Endothelial cell of hepatic sinusoid (primary cell): Measurements from ENCODE around the gene LRRC14B.

Source experiments
- in situ Hi-C: cut with HindIII; loops from 2 replicates; pipeline ENCODE4 v1.10.0; 2017; ENCODE audit warnings: low sequenced_read_pairs

LRRC14B gene

DNA sequence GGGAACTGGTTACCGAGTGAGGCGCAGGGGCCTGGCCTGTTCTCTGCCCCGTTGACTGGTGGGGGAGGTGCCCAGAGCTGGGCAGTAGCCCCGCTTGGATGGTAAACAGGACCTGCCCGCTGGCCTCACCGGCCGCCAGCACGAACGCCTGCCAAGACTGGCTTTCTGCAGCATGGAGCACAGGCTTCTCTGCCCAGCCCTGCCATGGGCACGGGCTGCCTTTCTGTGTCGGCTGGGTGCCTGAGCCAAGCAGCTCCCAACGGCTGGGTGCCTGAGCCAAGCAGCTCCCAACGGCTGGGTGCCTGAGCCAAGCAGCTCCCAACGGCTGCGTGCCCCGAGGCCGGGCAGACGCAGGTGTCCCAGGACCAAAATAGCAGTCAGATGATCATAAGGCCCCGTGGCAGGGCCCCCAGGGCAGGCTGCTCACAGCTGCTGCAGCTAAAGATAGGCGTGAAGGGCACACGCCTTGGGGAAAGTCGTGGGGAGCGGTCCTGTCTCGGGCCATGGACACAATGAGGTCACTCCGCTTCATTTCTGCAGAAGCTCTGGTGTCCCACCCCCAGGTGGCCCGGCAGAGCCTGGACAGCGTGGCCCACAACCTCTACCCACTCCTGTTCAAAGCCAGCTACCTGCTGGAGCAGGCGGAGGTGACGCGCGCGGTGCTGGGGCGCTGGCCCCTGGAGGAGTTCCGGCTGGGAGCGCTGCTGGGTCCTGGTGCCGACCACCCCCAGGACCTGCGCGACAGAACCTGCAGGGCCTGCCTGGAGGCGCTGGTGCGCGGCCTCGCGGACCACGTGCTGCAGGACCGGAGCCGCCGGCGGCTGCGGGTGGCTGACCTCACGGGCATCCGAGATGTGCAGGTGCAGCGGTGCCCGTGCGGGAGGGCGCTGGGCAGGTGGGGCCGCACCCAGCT is at the start of gene LRRC14B:
LRRC14B (plus strand) TSS at position 460 of the 913 bp plus-strand sequence; CDS start at position 504, 44 bp downstream.
- in situ Hi-C loops = no loop called here

DNA sequence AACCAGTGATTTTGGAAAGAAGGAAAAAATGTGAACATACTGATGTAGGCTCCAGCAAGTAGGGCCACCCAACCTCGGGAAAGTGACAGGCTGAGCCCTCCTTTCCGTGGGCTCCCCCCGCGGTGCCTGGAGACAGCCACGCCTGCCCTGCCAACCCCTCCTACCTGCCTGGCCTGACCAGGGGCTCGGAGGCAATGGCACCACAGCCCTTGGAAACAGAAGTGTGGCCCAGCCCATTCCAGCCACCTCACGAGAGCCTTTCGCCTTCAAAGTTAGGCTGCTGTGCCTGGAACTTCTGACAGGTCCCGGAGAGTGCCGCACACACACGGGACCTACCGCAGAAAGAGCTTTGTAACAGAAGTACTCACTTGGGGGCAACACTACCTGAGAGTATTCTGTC is 49.5 kb upstream of the LRRC14B start:
- in situ Hi-C loops = no loop called here

DNA sequence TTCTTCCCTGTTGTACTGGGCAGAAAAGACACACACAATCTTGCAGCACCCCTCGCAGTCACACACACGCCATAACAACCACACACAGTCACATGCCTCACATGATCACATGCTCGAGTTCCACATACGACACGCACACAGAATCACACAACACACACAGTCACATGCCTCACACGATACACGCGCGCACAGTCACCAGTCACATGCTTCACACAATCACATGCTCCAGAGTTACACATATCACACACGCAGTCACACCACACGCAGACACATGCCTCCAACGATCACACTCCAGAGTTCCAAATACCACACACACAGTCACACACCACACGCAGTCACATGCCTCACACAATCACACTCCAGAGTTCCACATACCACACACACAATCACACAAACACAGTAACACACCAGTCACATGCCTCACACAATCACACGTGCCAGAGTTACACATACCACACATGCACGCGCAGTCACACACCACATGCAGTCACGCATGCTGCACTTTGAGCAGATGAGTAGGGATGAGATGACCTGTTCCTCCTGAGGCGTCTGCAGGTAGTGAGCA is 49.0 kb upstream of the LRRC14B start:
- in situ Hi-C loops = no loop called here

DNA sequence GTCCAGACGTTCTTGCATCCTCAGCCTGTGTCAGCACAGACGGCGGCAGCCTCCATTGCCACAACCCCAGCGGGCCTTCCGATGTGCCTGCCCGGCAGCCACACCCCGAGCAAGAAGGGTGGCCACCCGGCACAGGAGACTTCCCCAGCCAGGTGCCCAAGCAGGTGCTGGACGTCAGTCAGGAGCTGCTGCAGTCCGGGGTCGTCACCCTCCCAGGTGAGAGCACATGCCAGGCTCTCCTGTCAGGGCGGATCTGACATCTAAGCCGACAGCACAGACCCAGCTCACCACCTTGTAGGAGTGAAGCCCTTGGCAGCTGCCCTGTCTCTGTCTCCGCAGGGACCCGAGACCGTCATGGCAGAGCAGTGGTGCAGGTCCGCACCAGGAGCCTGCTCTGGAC is 48.3 kb upstream of the LRRC14B start:
- in situ Hi-C loops = no loop called here

DNA sequence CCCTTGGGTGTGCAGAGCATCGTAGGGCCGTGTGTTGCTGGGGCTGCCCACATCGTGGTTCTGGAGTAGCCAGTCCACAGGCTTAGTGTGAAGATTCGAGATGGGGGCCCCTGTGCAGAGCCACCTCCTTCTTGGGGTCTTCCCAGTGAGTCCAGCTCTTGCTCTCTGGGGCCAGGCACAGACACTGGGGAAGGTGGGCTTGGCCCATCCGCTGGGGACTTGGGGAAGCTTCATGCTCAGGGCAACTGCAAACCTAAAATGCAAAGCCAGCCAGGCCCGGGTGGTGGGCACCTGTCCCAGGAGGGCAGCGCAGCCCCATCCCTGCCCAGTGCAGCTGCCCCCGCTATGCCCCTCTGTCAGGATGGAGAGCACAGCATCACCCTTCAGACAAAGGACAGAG is 46.4 kb upstream of the LRRC14B start:
- in situ Hi-C loops = no loop called here

GRCh38 chr5:145585-146323 is 45.5 kb upstream of the LRRC14B start:
- in situ Hi-C loops = no loop called here

- in situ Hi-C loops = no loop called here
These were observed 43.5 kb upstream of the LRRC14B start for GRCh38 chr5:147751-148150.

GRCh38 chr5:149745-150485 is 41.4 kb upstream of the LRRC14B start:
- in situ Hi-C loops = no loop called here

DNA sequence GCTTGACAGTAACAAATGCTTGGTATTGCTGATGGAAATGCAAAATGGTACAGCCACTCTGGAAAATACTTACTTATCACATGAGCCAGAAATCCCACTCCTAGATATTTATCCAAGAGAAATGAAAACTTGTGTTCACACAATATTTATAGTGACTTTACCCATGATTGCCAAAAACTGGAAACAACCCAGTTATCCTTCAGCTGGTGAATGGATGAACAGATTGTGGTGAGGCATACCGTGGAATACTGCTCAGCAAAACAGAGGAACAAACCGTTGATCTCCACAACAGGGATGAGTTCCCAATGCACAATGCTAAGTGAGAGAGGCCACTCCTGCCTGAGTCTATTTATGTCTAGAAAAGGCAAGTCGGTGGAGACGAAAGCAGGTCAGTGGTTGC is 40.5 kb upstream of the LRRC14B start:
- in situ Hi-C loops = no loop called here

- in situ Hi-C loops = no loop called here
These were observed 39.2 kb upstream of the LRRC14B start for GRCh38 chr5:152077-152476.

- in situ Hi-C loops = no loop called here
These were observed 38.0 kb upstream of the LRRC14B start for GRCh38 chr5:153256-153655.

- in situ Hi-C loops = no loop called here
These were observed 37.1 kb upstream of the LRRC14B start for GRCh38 chr5:154236-154635.

GRCh38 chr5:154826-155225 is 36.5 kb upstream of the LRRC14B start:
- in situ Hi-C loops = no loop called here

- in situ Hi-C loops = no loop called here
These were observed 35.5 kb upstream of the LRRC14B start for GRCh38 chr5:155651-156410.

DNA sequence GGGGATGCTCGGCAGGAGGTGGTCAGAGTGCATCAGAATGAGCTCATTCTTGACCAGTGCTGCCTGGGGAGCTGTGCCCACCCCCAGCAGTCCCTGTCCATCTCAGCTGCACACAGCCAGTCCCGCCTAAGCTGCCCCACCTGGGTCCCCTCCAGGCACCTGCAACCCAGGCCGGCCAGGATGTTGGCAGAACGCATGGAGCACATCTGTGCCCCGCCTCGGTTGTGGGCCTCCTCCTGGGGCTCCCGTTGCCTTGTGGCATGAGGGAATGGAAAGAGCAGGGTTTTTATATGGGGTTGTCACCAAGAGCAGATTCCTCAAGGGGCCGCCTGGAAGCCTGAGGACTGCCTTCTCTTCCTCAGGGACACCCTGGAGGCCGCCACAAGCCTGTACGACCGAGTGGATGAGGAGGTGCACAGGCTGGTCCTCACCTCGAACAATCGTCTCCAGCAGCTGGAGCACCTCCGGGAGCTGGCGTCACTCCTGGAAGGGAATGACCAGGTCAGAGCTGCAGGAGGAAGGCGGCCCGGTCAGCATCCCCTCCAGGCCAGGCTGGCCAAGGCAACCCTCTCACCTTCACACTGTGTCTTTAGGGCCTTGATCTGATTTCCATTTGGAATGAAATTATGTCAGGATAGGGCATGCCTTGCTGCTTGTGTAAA is 34.8 kb upstream of the LRRC14B start:
- in situ Hi-C loops = no loop called here

DNA sequence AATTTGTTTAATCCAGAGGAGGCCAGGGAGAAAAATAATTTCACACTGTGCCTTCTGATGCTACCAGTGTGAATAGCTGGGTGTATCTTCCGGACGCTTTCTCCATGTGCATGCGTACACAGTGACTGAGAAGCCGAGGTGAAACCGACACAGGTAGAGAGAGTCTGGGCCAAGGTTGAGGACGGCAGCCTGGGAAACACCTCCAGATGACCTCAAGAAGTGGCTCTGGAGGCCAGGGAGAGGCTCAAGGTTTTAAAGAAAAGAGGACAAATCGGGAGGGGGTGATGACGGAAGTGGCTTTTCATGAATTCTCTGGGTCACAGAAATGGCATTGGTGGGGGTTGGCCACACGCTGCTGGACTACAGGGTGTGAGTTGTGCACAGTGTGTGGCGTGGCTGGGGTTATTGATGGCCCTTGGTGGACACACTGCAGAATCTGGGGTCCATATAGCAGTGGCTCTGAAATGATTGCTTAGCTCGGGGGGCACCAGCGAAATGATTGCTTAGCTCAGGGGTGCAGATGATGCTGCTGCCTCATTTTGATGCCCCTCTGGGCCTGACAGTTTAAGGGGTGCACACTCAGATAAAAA is 34.1 kb upstream of the LRRC14B start:
- in situ Hi-C loops = no loop called here

GRCh38 chr5:157801-158200 is 33.5 kb upstream of the LRRC14B start:
- in situ Hi-C loops = no loop called here

GRCh38 chr5:158807-159447 is 32.4 kb upstream of the LRRC14B start:
- in situ Hi-C loops = no loop called here
